ENCODE measurements around the gene SLC27A6.

SLC27A6 gene

GRCh38 chr5:129069292-129069691 lies 104.0 kb downstream of the SLC27A6 start:
- DNase-seq = no peak

DNA sequence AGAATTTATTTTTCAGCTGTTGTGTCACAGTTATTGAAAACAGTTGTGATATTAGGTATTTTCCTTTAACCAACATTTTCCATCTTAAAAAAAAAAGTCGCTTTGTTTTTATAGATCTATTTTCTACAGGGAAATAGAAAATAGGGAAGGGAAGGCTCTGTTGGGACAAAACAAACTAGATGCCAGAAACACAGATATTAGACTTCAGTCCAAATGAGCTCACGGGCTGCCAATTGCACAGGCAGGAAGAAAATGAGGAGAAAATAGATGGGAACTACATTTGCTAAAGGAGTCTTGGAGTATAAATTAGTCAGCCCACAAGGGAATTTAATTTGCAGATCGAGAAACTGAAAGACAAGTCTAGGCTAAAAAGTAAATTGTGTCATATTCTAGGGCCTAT lies 107.8 kb downstream of the SLC27A6 start:
- DNase-seq = no peak

- no peak for DNase-seq
These were observed 109.6 kb downstream of the SLC27A6 start for GRCh38 chr5:129074903-129075302.

DNA sequence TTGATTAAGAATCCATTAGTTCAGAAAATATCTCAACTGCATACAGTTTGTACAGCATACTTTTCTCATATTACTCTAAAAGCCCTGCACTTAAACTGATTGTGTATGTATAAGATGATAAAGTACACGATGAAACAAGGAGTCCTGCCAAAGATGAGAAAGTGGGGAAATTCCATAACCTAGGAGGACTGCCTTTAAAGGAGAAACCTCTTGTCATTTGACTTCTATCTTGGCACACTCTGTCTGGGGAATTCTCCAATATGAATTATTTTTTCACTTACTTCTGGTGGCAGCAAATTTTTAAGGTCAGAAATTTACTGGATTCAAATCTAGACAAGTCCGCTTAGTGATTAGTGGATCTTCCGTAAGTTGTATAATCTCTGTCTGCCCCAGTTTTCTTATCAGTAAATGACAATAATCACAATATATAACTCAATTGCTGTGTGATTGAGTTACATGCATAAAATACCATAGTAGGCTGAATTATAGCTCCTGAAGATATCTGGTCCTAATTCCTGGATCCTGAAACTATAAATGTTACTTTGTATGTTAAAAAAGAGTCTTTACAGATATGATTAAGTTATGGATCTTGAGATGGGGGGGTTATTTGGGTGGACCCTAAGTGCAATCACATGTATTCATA lies 112.3 kb downstream of the SLC27A6 start:
- no peak for DNase-seq

GRCh38 chr5:129078247-129078646 lies 113.0 kb downstream of the SLC27A6 start:
- DNase-seq = no peak

DNA sequence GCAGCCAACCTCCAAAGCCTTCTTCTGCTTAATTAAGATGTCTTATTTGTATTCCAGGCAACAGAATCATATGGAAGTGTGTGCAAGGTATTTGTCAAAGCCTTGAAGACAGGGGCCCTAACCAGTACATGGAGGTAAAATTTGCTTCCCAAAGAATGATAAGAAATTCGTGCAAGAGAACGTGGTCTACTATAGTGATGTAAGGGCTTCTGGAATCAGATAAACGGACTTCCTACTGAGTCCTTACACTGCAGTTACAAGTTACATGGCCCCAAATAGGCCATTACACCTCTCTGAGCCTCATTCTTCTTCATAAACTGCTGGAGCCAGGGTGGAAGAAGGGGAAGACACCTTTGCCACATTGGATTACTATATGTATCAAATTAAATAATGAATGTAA lies 113.4 kb downstream of the SLC27A6 start:
- no peak for DNase-seq

DNA sequence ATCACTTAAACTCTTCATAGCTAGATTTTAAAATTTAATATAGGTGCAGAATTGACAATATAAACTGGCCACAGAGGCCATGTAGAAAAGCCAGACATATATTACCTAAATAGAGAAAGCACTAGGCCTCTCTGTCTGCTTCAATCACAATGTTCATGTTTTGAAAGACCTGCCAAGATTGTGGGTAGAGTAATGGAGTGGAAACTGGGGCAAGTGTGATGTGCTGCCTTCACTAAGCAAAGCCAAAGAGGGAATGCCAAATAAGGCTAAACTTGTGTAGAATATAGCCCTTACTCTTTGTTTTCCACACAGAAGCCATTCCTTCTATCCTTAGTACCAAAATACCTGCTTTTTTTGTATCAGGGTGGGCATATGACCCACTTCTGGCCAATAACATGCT lies 114.2 kb downstream of the SLC27A6 start:
- no peak for DNase-seq

DNA sequence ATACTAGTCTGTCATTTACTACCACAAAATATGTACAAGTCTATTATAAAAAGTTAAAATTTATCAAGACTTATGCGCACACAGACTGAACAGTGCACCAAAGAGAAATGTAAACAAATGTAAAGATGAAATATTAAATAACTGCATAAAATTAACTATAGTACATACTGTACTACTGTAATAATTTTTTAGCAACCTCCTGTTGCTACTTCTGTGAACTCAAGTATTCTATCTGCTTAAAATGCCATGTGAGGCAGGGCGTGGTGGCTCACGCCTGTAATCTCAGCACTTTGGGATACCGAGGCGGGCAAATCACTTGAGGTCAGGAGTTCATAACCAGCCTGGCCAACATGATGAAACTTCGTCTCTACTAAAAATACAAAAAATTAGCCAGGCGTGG lies 115.5 kb downstream of the SLC27A6 start:
- no peak for DNase-seq

- no peak for DNase-seq
These were observed 117.2 kb downstream of the SLC27A6 start for GRCh38 chr5:129082225-129083136.

All from T-helper 9 cell (primary cell).